Activated CD8-positive, alpha-beta T cell treated with anti-CD3 and anti-CD28 coated beads for 36 hours (primary cell): Measurements from ENCODE around the gene VIPR1. TPM values are rescaled to one million over a fixed set of nuclear protein-coding genes. Genes with fewer than 3 reads are reported as not detected.

ENCODE experiments used
- ATAC-seq: fragments of 200-7000 bp; cut with Tn5 transposase; one replicate; pipeline ENCODE4 v1.10.0; 2021; ENCODE audit warnings: mild to moderate bottlenecking, moderate library complexity
- CTCF ChIA-PET: fragments of 350-600 bp; sonication (Branson Sonifier 250); formaldehyde crosslinking; loops from one replicate; lab custom pipeline; 2021; ENCODE audit warnings: antibody characterized with exemption; lab: Charles Lee
- POLR2A ChIA-PET: fragments of 350-600 bp; sonication (Branson Sonifier 250); formaldehyde crosslinking; loops from one replicate; lab custom pipeline; 2021; ENCODE audit warnings: antibody characterized with exemption; lab: Charles Lee
- DNase-seq: peaks from one replicate; pipeline ENCODE4 v3.0.0-alpha.2; 2020
- H3K27ac Mint-ChIP-seq: one replicate; pipeline ENCODE4 v1.8.0; 2021; ENCODE audit warnings: mild to moderate bottlenecking, mixed read lengths
- H3K27me3 Mint-ChIP-seq: one replicate; pipeline ENCODE4 v1.8.0; 2021; ENCODE audit warnings: mixed read lengths
- H3K36me3 Mint-ChIP-seq: one replicate; pipeline ENCODE4 v1.8.0; 2021; ENCODE audit warnings: low read depth, mixed read lengths
- H3K4me1 Mint-ChIP-seq: one replicate; pipeline ENCODE4 v1.8.0; 2021; ENCODE audit warnings: low read depth, mixed read lengths
- H3K4me3 Mint-ChIP-seq: one replicate; pipeline ENCODE4 v1.8.0; 2021; ENCODE audit warnings: mild to moderate bottlenecking, moderate library complexity, mixed read lengths
- H3K9me3 Mint-ChIP-seq: one replicate; pipeline ENCODE4 v1.8.0; 2021; ENCODE audit warnings: mixed read lengths
- CTCF ChIP-seq: fragments of 200-600 bp; IDR thresholded peaks from one replicate; pipeline ENCODE4 v1.8.0; 2022; ENCODE audit warnings: antibody characterized with exemption, mild to moderate bottlenecking
- intact Hi-C: fragments of 100-400 bp; cut with micrococcal nuclease; formaldehyde crosslinking; loops from one replicate; pipeline ENCODE4 v1.10.0; 2022
- total RNA-seq, 2 experiments: library from RNA; stranded (reverse); gene quantifications; one replicate each; pipeline ENCODE4 v1.2.3, GENCODE V29; 2021

VIPR1 gene
- total RNA-seq, 2 experiments from 2014 or later: 8.5 to 9.0 TPM

- intact Hi-C loops: loop anchor here (5.0 kb wide), 1 partner anchor 35 kb away; no protein-coding TSS in a partner anchor
- H3K4me1 Mint-ChIP-seq: peaks cover 27% of the 10 kb centered on the region
- peaks cover 13% of the 10 kb centered on the region for H3K27me3 Mint-ChIP-seq
- peak; percentile 79 for TF ChIP-seq CTCF
- peak overlapping the region; percentile 86 for H3K4me3 Mint-ChIP-seq
- no peaks in the 10 kb centered on the region for H3K9me3 Mint-ChIP-seq
- DNase-seq (peak; percentile 70), ATAC-seq (peak; percentile 50)
- H3K36me3 Mint-ChIP-seq: no peaks in the 10 kb centered on the region
- ChIA-PET POLR2A (interaction anchor here (0.6 to 2.6 kb wide), 12 partner anchors 8 to 247 kb away, joined by 3 to 11 read pairs (median 4); partner anchors contain the start of gene NKTR), CTCF (interaction anchor here (0.7 to 4.8 kb wide), 18 partner anchors 9 to 254 kb away, joined by 3 to 111 read pairs (median 4); partner anchors contain the start of gene SEC22C)
- H3K27ac Mint-ChIP-seq: peak overlapping the region; percentile 68
Observed at GRCh38 chr3:42501681-42502428, 588 bp upstream of the VIPR1 start.

- Mint-ChIP-seq H3K4me1 (peaks cover 40% of the 10 kb centered on the region), H3K9me3 (no peaks in the 10 kb centered on the region), H3K36me3 (no peaks in the 10 kb centered on the region), H3K4me3 (peak overlapping the region; percentile 86), H3K27ac (peak overlapping the region; percentile 50), H3K27me3 (peaks cover 13% of the 10 kb centered on the region)
- no peak for ATAC-seq
- CTCF ChIA-PET: interaction anchor here (4.5 to 4.8 kb wide), 2 partner anchors 34 to 44 kb away, joined by 90 to 111 read pairs; no protein-coding TSS in a partner anchor
- DNase-seq: no peak
- no peak for TF ChIP-seq CTCF
- POLR2A ChIA-PET: interaction anchor here (0.6 kb wide), 1 partner anchor 31 kb away, joined by 3 read pairs; no protein-coding TSS in a partner anchor
- intact Hi-C loops: loop anchor here (5.0 kb wide), 1 partner anchor 34 kb away; no protein-coding TSS in a partner anchor
Observed at GRCh38 chr3:42503251-42503924, 945 bp downstream of the VIPR1 start.

- DNase-seq: no peak
- peaks cover 13% of the 10 kb centered on the region for H3K27me3 Mint-ChIP-seq
- no peak for ATAC-seq
- ChIA-PET CTCF (interaction anchor here (4.5 to 4.8 kb wide), 2 partner anchors 34 to 44 kb away, joined by 90 to 111 read pairs; no protein-coding TSS in a partner anchor), POLR2A (no interaction called here)
- intact Hi-C loops: loop anchor here (5.0 kb wide), 1 partner anchor 33 kb away; no protein-coding TSS in a partner anchor
- H3K9me3 Mint-ChIP-seq: no peaks in the 10 kb centered on the region
- H3K4me1 Mint-ChIP-seq: peaks cover 44% of the 10 kb centered on the region
- H3K4me3 Mint-ChIP-seq: peak overlapping the region; percentile 86
- H3K27ac Mint-ChIP-seq: no peak overlapping the region
- no peaks in the 10 kb centered on the region for H3K36me3 Mint-ChIP-seq
- TF ChIP-seq CTCF: no peak
Observed at GRCh38 chr3:42503957-42504333, 1.5 kb downstream of the VIPR1 start.

- peaks cover 13% of the 10 kb centered on the region for H3K27me3 Mint-ChIP-seq
- ATAC-seq: no peak
- POLR2A ChIA-PET: no interaction called here
- intact Hi-C loops: loop anchor here (5.0 kb wide), 1 partner anchor 33 kb away; no protein-coding TSS in a partner anchor
- H3K27ac Mint-ChIP-seq: no peak overlapping the region
- no peaks in the 10 kb centered on the region for H3K36me3 Mint-ChIP-seq
- no peak for TF ChIP-seq CTCF
- no peak for DNase-seq
- peak overlapping the region; percentile 86 for H3K4me3 Mint-ChIP-seq
- peaks cover 44% of the 10 kb centered on the region for H3K4me1 Mint-ChIP-seq
- CTCF ChIA-PET: interaction anchor here (1.6 to 4.8 kb wide), 3 partner anchors 10 to 43 kb away, joined by 3 to 111 read pairs (median 90); no protein-coding TSS in a partner anchor
- H3K9me3 Mint-ChIP-seq: no peaks in the 10 kb centered on the region
Observed at GRCh38 chr3:42504334-42505127, 2.1 kb downstream of the VIPR1 start.
